MG63 (cell line): ENCODE data around the gene ZNF365. TPM values are rescaled to one million over a fixed set of nuclear protein-coding genes. Genes with fewer than 3 reads are reported as not detected.

Experiments used
- DNase-seq: peaks from one replicate; pipeline ENCODE4 v3.0.0-alpha.2; 2020
- H3K27me3 ChIP-seq: fragments of 250-450 bp; sonication (Bioruptor Pico); 2 replicates; pipeline ENCODE4 v1.5.1; 2020; ENCODE audit warnings: mild to moderate bottlenecking, moderate library complexity
- H3K36me3 ChIP-seq: fragments of 250-450 bp; sonication (Bioruptor Pico); 2 replicates; pipeline ENCODE4 v1.5.1; 2020; ENCODE audit warnings: mild to moderate bottlenecking, moderate library complexity
- H3K4me3 ChIP-seq: fragments of 250-450 bp; sonication (Bioruptor Pico); 2 replicates; pipeline ENCODE4 v1.5.1; 2020; ENCODE audit warnings: mild to moderate bottlenecking, moderate library complexity
- H3K9me3 ChIP-seq: fragments of 250-450 bp; sonication (Bioruptor Pico); 2 replicates; pipeline ENCODE4 v1.5.1; 2020; ENCODE audit warnings: mild to moderate bottlenecking, moderate library complexity
- total RNA-seq: library from RNA; depleted of rRNA; stranded (reverse); fragments of >200 nt; shearing (Covaris generic); gene quantifications from 2 replicates; pipeline ENCODE4 v1.2.3, GENCODE V29; 2014; ENCODE audit warnings: low replicate concordance; rRNA removed

Gene ZNF365
- total RNA-seq, 1 experiment from 2014 or later, result 1.5 TPM

- Histone ChIP-seq H3K27me3 (no peaks in the 10 kb centered on the region), H3K9me3 (no peaks in the 10 kb centered on the region), H3K4me3 (no peak overlapping the region), H3K36me3 (no peaks in the 10 kb centered on the region)
- DNase-seq, result no peak
These were observed 63.5 kb downstream of the ZNF365 start for GRCh38 chr10:62437696-62438095.

- Histone ChIP-seq H3K36me3 (no peaks in the 10 kb centered on the region), H3K9me3 (no peaks in the 10 kb centered on the region), H3K4me3 (no peak overlapping the region), H3K27me3 (no peaks in the 10 kb centered on the region)
- no peak for DNase-seq
These were observed 67.8 kb downstream of the ZNF365 start for GRCh38 chr10:62442006-62442405.

- Histone ChIP-seq H3K4me3 (no peak overlapping the region), H3K27me3 (no peaks in the 10 kb centered on the region)
- DNase-seq, result no peak
These were observed 68.9 kb downstream of the ZNF365 start for GRCh38 chr10:62442894-62443669.

GRCh38 chr10:62443866-62444265, 69.7 kb downstream of the ZNF365 start:
- no peak overlapping the region for H3K4me3 ChIP-seq
- no peak for DNase-seq

More at GRCh38 chr10:62442894-62443669, 68.9 kb downstream of the ZNF365 start:
- Histone ChIP-seq H3K9me3 (no peaks in the 10 kb centered on the region), H3K36me3 (no peaks in the 10 kb centered on the region)

GRCh38 chr10:62446627-62447026, 72.5 kb downstream of the ZNF365 start:
- no peaks in the 10 kb centered on the region for H3K36me3 ChIP-seq
- no peak overlapping the region for H3K4me3 ChIP-seq
- no peak for DNase-seq
- H3K27me3 ChIP-seq, result no peaks in the 10 kb centered on the region
- H3K9me3 ChIP-seq, result no peaks in the 10 kb centered on the region

More at GRCh38 chr10:62443866-62444265, 69.7 kb downstream of the ZNF365 start:
- Histone ChIP-seq H3K9me3 (no peaks in the 10 kb centered on the region), H3K27me3 (no peaks in the 10 kb centered on the region), H3K36me3 (no peaks in the 10 kb centered on the region)

- Histone ChIP-seq H3K27me3 (no peaks in the 10 kb centered on the region), H3K36me3 (no peaks in the 10 kb centered on the region), H3K4me3 (no peak overlapping the region), H3K9me3 (no peaks in the 10 kb centered on the region)
- DNase-seq, result no peak
These were observed 76.9 kb downstream of the ZNF365 start for GRCh38 chr10:62450912-62451610.

- DNase-seq, result no peak
- Histone ChIP-seq H3K9me3 (no peaks in the 10 kb centered on the region), H3K4me3 (no peak overlapping the region), H3K27me3 (no peaks in the 10 kb centered on the region), H3K36me3 (no peaks in the 10 kb centered on the region)
These were observed 77.4 kb downstream of the ZNF365 start for GRCh38 chr10:62451611-62451975.

Other genes with a start within 250 kb of the ZNF365 start
- 1.3 and 2.7 TPM in 2 replicates for gene RTKN2, start 105.5 kb upstream of the ZNF365 start, total RNA-seq